DOHH2 (cell line): ENCODE results near the gene KDM4C.
"Not testable (repeated sequence)": the region's sequence is repeated elsewhere in the genome, so short reads cannot be mapped to it uniquely, and the experiment has no call there.

Experiments
- H3F3A ChIP-seq: fragments of 200-600 bp; sonication (generic), shearing (Covaris generic); 2 replicates; pipeline ENCODE4 v1.6.0; 2016; ENCODE audit warnings: antibody characterized with exemption, mild to moderate bottlenecking; ENCODE audit not compliant: control insufficient read depth, insufficient read depth
- H3K27ac ChIP-seq: fragments of 200-600 bp; sonication (generic); 2 replicates; pipeline ENCODE4 v1.5.1; 2014; ENCODE audit warnings: low read depth, mild to moderate bottlenecking, low read length, moderate library complexity
- H3K27me3 ChIP-seq: fragments of 200-600 bp; sonication (generic); 2 replicates; pipeline ENCODE4 v1.6.1; 2014; ENCODE audit warnings: mild to moderate bottlenecking, low read length, mixed read lengths; ENCODE audit not compliant: control insufficient read depth
- H3K36me3 ChIP-seq: fragments of 200-600 bp; sonication (generic); 2 replicates; pipeline ENCODE4 v1.6.1; 2014; ENCODE audit warnings: mild to moderate bottlenecking, low read length, moderate library complexity, mixed read lengths; ENCODE audit not compliant: control insufficient read depth
- H3K4me1 ChIP-seq: fragments of 200-600 bp; sonication (generic); 2 replicates; pipeline ENCODE4 v1.6.1; 2014; ENCODE audit warnings: mild to moderate bottlenecking, low read length, mixed read lengths; ENCODE audit not compliant: control insufficient read depth
- H3K4me2 ChIP-seq: fragments of 200-600 bp; sonication (generic); 2 replicates; pipeline ENCODE4 v1.6.0; 2014; ENCODE audit warnings: mild to moderate bottlenecking, low read length, moderate library complexity
- H3K4me3 ChIP-seq: fragments of 200-600 bp; sonication (generic); 2 replicates; pipeline ENCODE4 v1.5.1; 2014; ENCODE audit warnings: mild to moderate bottlenecking, low read length, mixed read lengths
- H3K79me2 ChIP-seq: fragments of 200-600 bp; sonication (generic); 2 replicates; pipeline ENCODE4 v1.6.1; 2014; ENCODE audit warnings: mild to moderate bottlenecking, low read length, mixed read lengths; ENCODE audit not compliant: control insufficient read depth
- H3K9me2 ChIP-seq: fragments of 200-600 bp; sonication (generic); replicated peaks from 2 replicates; pipeline ENCODE4 v1.6.1; 2014; ENCODE audit warnings: mild to moderate bottlenecking, low read length, mixed read lengths; ENCODE audit not compliant: control insufficient read depth
- H3K9me3 ChIP-seq: fragments of 200-600 bp; sonication (generic); 2 replicates; pipeline ENCODE4 v1.6.1; 2014; ENCODE audit warnings: antibody characterized with exemption, low read length, mixed read lengths; ENCODE audit not compliant: control insufficient read depth, insufficient read depth
- H4K20me1 ChIP-seq: fragments of 200-600 bp; sonication (generic); 2 replicates; pipeline ENCODE4 v1.6.0; 2014; ENCODE audit warnings: low read depth, mild to moderate bottlenecking, antibody characterized with exemption, low read length, moderate library complexity; ENCODE audit not compliant: control insufficient read depth, insufficient read depth
- CTCF ChIP-seq: fragments of 200-600 bp; sonication (generic); IDR thresholded peaks from one replicate; pipeline ENCODE4 v1.5.1; 2014; ENCODE audit warnings: antibody characterized with exemption, mild to moderate bottlenecking, low read depth, low read length; ENCODE audit not compliant: poor library complexity, severe bottlenecking
- EZH2phosphoT487 ChIP-seq: fragments of 200-600 bp; sonication (generic); IDR thresholded peaks from 2 replicates; pipeline ENCODE4 v1.6.1; 2017; ENCODE audit warnings: borderline replicate concordance, mild to moderate bottlenecking, antibody characterized with exemption, low read length, moderate library complexity, mixed read lengths

Gene KDM4C

GRCh38 chr9:6788162-6789016 lies 30.6 kb downstream of the KDM4C start:
- no peak overlapping the region for H3K4me2 ChIP-seq
- no peaks in the 10 kb centered on the region for H3K9me2 ChIP-seq
- H3K79me2 ChIP-seq = peaks cover 84% of the 10 kb centered on the region
- H3K27me3 ChIP-seq = no peaks in the 10 kb centered on the region
- peaks cover 29% of the 10 kb centered on the region for H3K4me1 ChIP-seq
- no peak overlapping the region for H3K4me3 ChIP-seq
- H4K20me1 ChIP-seq = peaks cover 14% of the 10 kb centered on the region
- peaks cover 7% of the 10 kb centered on the region; the same call in 1 of the 2 replicates for H3K36me3 ChIP-seq
- no peak for TF ChIP-seq EZH2phosphoT487
- TF ChIP-seq CTCF = no peak
- no peaks in the 10 kb centered on the region for H3F3A ChIP-seq
- H3K9me3 ChIP-seq = no peaks in the 10 kb centered on the region
- no peak overlapping the region for H3K27ac ChIP-seq

- not testable (repeated sequence) for H3K9me3 ChIP-seq, H3K27ac ChIP-seq, H3K4me3 ChIP-seq, H3K27me3 ChIP-seq, H3K36me3 ChIP-seq, H3F3A ChIP-seq, H3K4me2 ChIP-seq, H3K9me2 ChIP-seq
- H3K4me1 ChIP-seq = peaks cover 23% of the 10 kb centered on the region
- H3K79me2 ChIP-seq = peaks cover 78% of the 10 kb centered on the region
- peaks cover 14% of the 10 kb centered on the region for H4K20me1 ChIP-seq
Measured at GRCh38 chr9:6789017-6789338, 31.2 kb downstream of the KDM4C start.

- Histone ChIP-seq H3K4me2 (no peak overlapping the region), H3K9me2 (no peaks in the 10 kb centered on the region), H3K4me1 (peaks cover 4% of the 10 kb centered on the region), H3K9me3 (no peaks in the 10 kb centered on the region), H3K79me2 (peaks cover 60% of the 10 kb centered on the region), H3K27ac (no peak overlapping the region), H3K36me3 (peaks cover 19% of the 10 kb centered on the region), H3K27me3 (no peaks in the 10 kb centered on the region), H4K20me1 (peaks cover 11% of the 10 kb centered on the region), H3F3A (no peaks in the 10 kb centered on the region), H3K4me3 (no peak overlapping the region)
- TF ChIP-seq EZH2phosphoT487 = no peak
- TF ChIP-seq CTCF = no peak
Measured at GRCh38 chr9:6790866-6791265, 33.1 kb downstream of the KDM4C start.

- Histone ChIP-seq H3K9me2 (no peaks in the 10 kb centered on the region), H3K79me2 (peaks cover 45% of the 10 kb centered on the region), H3K4me3 (no peak overlapping the region), H3K27ac (no peak overlapping the region), H3K4me1 (no peaks in the 10 kb centered on the region), H3K4me2 (no peak overlapping the region), H3K27me3 (no peaks in the 10 kb centered on the region), H3K36me3 (peaks cover 26% of the 10 kb centered on the region), H3K9me3 (no peaks in the 10 kb centered on the region), H3F3A (no peaks in the 10 kb centered on the region), H4K20me1 (peaks cover 5% of the 10 kb centered on the region)
- no peak for TF ChIP-seq EZH2phosphoT487
- TF ChIP-seq CTCF = no peak
Measured at GRCh38 chr9:6793203-6793602, 35.4 kb downstream of the KDM4C start.
